Neural cell (in vitro differentiated cells): ENCODE measurements around the gene PIGC. TPM values are rescaled to one million over a fixed set of nuclear protein-coding genes. Genes with fewer than 3 reads are reported as not detected.

Experiments used
- H2AFZ ChIP-seq: fragments of 200-600, 300-800 bp; sonication (generic), shearing (Covaris generic); 2 replicates; pipeline ENCODE4 v1.6.0; 2014; ENCODE audit warnings: low read depth, mild to moderate bottlenecking, antibody characterized with exemption, low read length, moderate library complexity
- H3F3A ChIP-seq: fragments of 200-600 bp; shearing (Covaris generic); 2 replicates; pipeline ENCODE4 v1.6.1; 2016; ENCODE audit warnings: mild to moderate bottlenecking, moderate library complexity, mixed read lengths, antibody characterized with exemption, low read length; ENCODE audit not compliant: insufficient read depth, poor library complexity, severe bottlenecking
- H3K27ac ChIP-seq: fragments of 200-600, 300-800 bp; sonication (generic), shearing (Covaris generic); 2 replicates; pipeline ENCODE4 v1.5.1; 2014; ENCODE audit warnings: mild to moderate bottlenecking, low read length, moderate library complexity
- H3K27me3 ChIP-seq: fragments of 300-800, 200-600 bp; sonication (generic), shearing (Covaris generic); 2 replicates; pipeline ENCODE4 v1.6.0; 2014; ENCODE audit warnings: mild to moderate bottlenecking, low read depth, low read length, moderate library complexity; ENCODE audit not compliant: insufficient read depth
- H3K36me3 ChIP-seq: fragments of 300-800, 200-600 bp; sonication (generic), shearing (Covaris generic); 2 replicates; pipeline ENCODE4 v1.5.1; 2014; ENCODE audit warnings: mild to moderate bottlenecking, antibody characterized with exemption, low read length, moderate library complexity; ENCODE audit not compliant: insufficient read depth
- H3K4me2 ChIP-seq: fragments of 300-800, 200-600 bp; sonication (generic), shearing (Covaris generic); 2 replicates; pipeline ENCODE4 v1.6.0; 2014; ENCODE audit warnings: mild to moderate bottlenecking, low read length
- H3K4me3 ChIP-seq: fragments of 300-800, 200-600 bp; sonication (generic), shearing (Covaris generic); 2 replicates; pipeline ENCODE4 v1.5.1; 2014; ENCODE audit warnings: mild to moderate bottlenecking, low read length, moderate library complexity
- H3K79me2 ChIP-seq: fragments of 200-600 bp; shearing (Covaris generic); replicated peaks from 2 replicates; pipeline ENCODE4 v1.6.0; 2014; ENCODE audit warnings: mild to moderate bottlenecking, low read length, moderate library complexity; ENCODE audit not compliant: insufficient read depth
- H3K9ac ChIP-seq: fragments of 300-800, 200-600 bp; sonication (generic), shearing (Covaris generic); 2 replicates; pipeline ENCODE4 v1.6.1; 2016; ENCODE audit warnings: mild to moderate bottlenecking, low read length, mixed read lengths
- H3K9me2 ChIP-seq: fragments of 200-600 bp; shearing (Covaris generic); 2 replicates; pipeline ENCODE4 v1.6.1; 2016; ENCODE audit warnings: mild to moderate bottlenecking, low read length, mixed read lengths; ENCODE audit not compliant: insufficient read depth
- H3K9me3 ChIP-seq: fragments of 200-600, 300-800 bp; sonication (generic), shearing (Covaris generic); 2 replicates; pipeline ENCODE4 v1.6.1; 2016; ENCODE audit warnings: mild to moderate bottlenecking, mixed run types, low read length, moderate library complexity, mixed read lengths
- H4K20me1 ChIP-seq: fragments of 200-600 bp; shearing (Covaris generic); 2 replicates; pipeline ENCODE4 v1.6.1; 2016; ENCODE audit warnings: mild to moderate bottlenecking, mixed run types; ENCODE audit not compliant: insufficient read depth
- CTCF ChIP-seq: fragments of 450-650 bp; IDR thresholded peaks from 2 replicates; pipeline ENCODE4 v1.5.1; 2014; ENCODE audit warnings: antibody characterized with exemption, mild to moderate bottlenecking, moderate library complexity; ENCODE audit not compliant: poor library complexity, severe bottlenecking
- EP300 ChIP-seq: fragments of 450-650 bp; conservative IDR thresholded peaks from 2 replicates; pipeline ENCODE4 v1.6.1; 2014; ENCODE audit warnings: antibody characterized with exemption, mild to moderate bottlenecking, moderate library complexity; ENCODE audit not compliant: poor library complexity, severe bottlenecking
- EZH2 ChIP-seq: fragments of 200-600, 300-800 bp; shearing (Covaris generic), sonication (generic); IDR thresholded peaks from 2 replicates; pipeline ENCODE4 v1.6.1; 2014; ENCODE audit warnings: antibody characterized with exemption, low read length, borderline replicate concordance, mild to moderate bottlenecking; ENCODE audit not compliant: insufficient read depth, poor library complexity, severe bottlenecking
- MXI1 ChIP-seq: fragments of 450-650 bp; conservative IDR thresholded peaks from 2 replicates; pipeline ENCODE4 v1.6.1; 2014; ENCODE audit warnings: antibody characterized with exemption, mild to moderate bottlenecking; ENCODE audit not compliant: poor library complexity, severe bottlenecking
- POLR2AphosphoS5 ChIP-seq: IDR thresholded peaks from 2 replicates; pipeline ENCODE4 v1.6.1; 2012
- RAD21 ChIP-seq: fragments of 450-650 bp; conservative IDR thresholded peaks from 2 replicates; pipeline ENCODE4 v1.6.1; 2014; ENCODE audit warnings: antibody characterized with exemption, mild to moderate bottlenecking, moderate library complexity
- REST ChIP-seq: IDR thresholded peaks from 2 replicates; pipeline ENCODE4 v1.6.1; 2012; ENCODE audit warnings: borderline replicate concordance
- SMC3 ChIP-seq: fragments of 450-650 bp; conservative IDR thresholded peaks from 2 replicates; pipeline ENCODE4 v1.6.1; 2014; ENCODE audit warnings: antibody characterized with exemption, mild to moderate bottlenecking, moderate library complexity; ENCODE audit not compliant: poor library complexity
- TAF1 ChIP-seq: IDR thresholded peaks from 2 replicates; pipeline ENCODE4 v1.6.1; 2012; ENCODE audit warnings: low read depth
- polyA plus RNA-seq: library from polyadenylated mRNA; depleted of rRNA; stranded (reverse); fragments of >200 nt; gene quantifications from 2 replicates; pipeline ENCODE4 v1.2.3, GENCODE V29; 2014

Gene PIGC
- polyA plus RNA-seq, 1 donor from 2014 or later, result 69.3 TPM

- H3K4me2 ChIP-seq, result no peak overlapping the region
Measured at GRCh38 chr1:172452536-172453152, 8.8 kb upstream of the PIGC start.

GRCh38 chr1:172451002-172451443, 7.2 kb upstream of the PIGC start:
- Histone ChIP-seq H2AFZ (no peak overlapping the region), H3K27ac (no peak overlapping the region), H4K20me1 (no peaks in the 10 kb centered on the region), H3K9me2 (no peaks in the 10 kb centered on the region), H3K4me2 (no peak overlapping the region), H3K27me3 (no peaks in the 10 kb centered on the region), H3K4me3 (no peak overlapping the region), H3K79me2 (no peaks in the 10 kb centered on the region), H3K36me3 (no peaks in the 10 kb centered on the region), H3F3A (no peaks in the 10 kb centered on the region), H3K9me3 (no peaks in the 10 kb centered on the region), H3K9ac (no peak overlapping the region)
- TF ChIP-seq CTCF, result no peak
- TF ChIP-seq REST, result no peak
- no peak for TF ChIP-seq EZH2
- TF ChIP-seq MXI1, result no peak

More at GRCh38 chr1:172452536-172453152, 8.8 kb upstream of the PIGC start:
- TF ChIP-seq RAD21 (no peak), SMC3 (no peak), EZH2 (no peak), POLR2AphosphoS5 (no peak), EP300 (no peak), REST (no peak), TAF1 (no peak), CTCF (no peak), MXI1 (no peak)
- H3K9me2 ChIP-seq, result no peaks in the 10 kb centered on the region
- H3K27ac ChIP-seq, result no peak overlapping the region
- no peak overlapping the region for H2AFZ ChIP-seq
- H3K27me3 ChIP-seq, result no peaks in the 10 kb centered on the region
- no peaks in the 10 kb centered on the region for H3K36me3 ChIP-seq
- H3K79me2 ChIP-seq, result no peaks in the 10 kb centered on the region
- no peak overlapping the region for H3K4me3 ChIP-seq
- H3K9ac ChIP-seq, result no peak overlapping the region
- H4K20me1 ChIP-seq, result no peaks in the 10 kb centered on the region
- H3K9me3 ChIP-seq, result no peaks in the 10 kb centered on the region
- no peaks in the 10 kb centered on the region for H3F3A ChIP-seq
